K562 (cell line): ENCODE measurements around the gene SRP9. TPM values are rescaled to one million over a fixed set of nuclear protein-coding genes. Genes with fewer than 3 reads are reported as not detected.

Experiments used
- ARID1B ChIP-seq: fragments of 450-650 bp; IDR thresholded peaks from 2 replicates; pipeline ENCODE4 v1.6.1; 2016; ENCODE audit warnings: antibody characterized with exemption, mild to moderate bottlenecking, inconsistent platforms
- CHD7 ChIP-seq: fragments of 200-600 bp; sonication (generic); IDR thresholded peaks from one replicate; pipeline ENCODE4 v1.6.1; 2012; ENCODE audit warnings: mild to moderate bottlenecking, low read depth, low read length, inconsistent platforms
- CREB1 ChIP-seq, 2 experiments: sonication (generic) in 1 of 2; formaldehyde crosslinking in 1 of 2; IDR thresholded peaks; 2 replicates each; pipeline versions ENCODE4 v1.6.1 to v1.8.0; 2012 to 2022; ENCODE audit warnings: inconsistent platforms in 1 of 2, mild to moderate bottlenecking in 1 of 2, missing genetic modification reagents in 1 of 2, moderate library complexity in 1 of 2
- CTBP1 ChIP-seq: fragments of 450-650 bp; IDR thresholded peaks from 2 replicates; pipeline ENCODE4 v1.6.1; 2016; ENCODE audit warnings: borderline replicate concordance
- HIVEP1 ChIP-seq: fragments of 250-450 bp; sonication (Bioruptor Pico); IDR thresholded peaks from 2 replicates; pipeline ENCODE4 v1.4.0; 2020; ENCODE audit warnings: mild to moderate bottlenecking
- NR4A1 ChIP-seq, 2 experiments: fragments of 250-450 bp in 1 of 2; fragments of 450-650 bp in 1 of 2; sonication (Bioruptor Pico) in 1 of 2; IDR thresholded peaks; 2 replicates each; pipeline versions ENCODE4 v1.4.0 to v1.6.1; 2016 to 2020; ENCODE audit warnings: mild to moderate bottlenecking in 2 of 2, missing compliant biosample characterization in 1 of 2, missing genetic modification characterization in 1 of 2, moderate library complexity in 1 of 2
- PHF20 ChIP-seq: fragments of 450-650 bp; IDR thresholded peaks from 2 replicates; pipeline ENCODE4 v1.6.1; 2018; ENCODE audit not compliant: partially characterized antibody
- SIN3B ChIP-seq: fragments of 450-650 bp; IDR thresholded peaks from 2 replicates; pipeline ENCODE4 v1.6.1; 2017; ENCODE audit warnings: low read depth, mild to moderate bottlenecking, moderate library complexity
- TBP ChIP-seq: optimal IDR thresholded peaks from 2 replicates; pipeline ENCODE3; 2011; ENCODE audit warnings: low read depth, low read length, improper control_type of control experiment
- TGIF2 ChIP-seq: sonication (generic); formaldehyde crosslinking; IDR thresholded peaks from 2 replicates; pipeline ENCODE4 v1.8.1; 2022; ENCODE audit warnings: mild to moderate bottlenecking, missing genetic modification reagents, moderate library complexity
- YBX1 ChIP-seq: fragments of 450-650 bp; IDR thresholded peaks from 2 replicates; pipeline ENCODE4 v1.7.1; 2016; ENCODE audit warnings: mild to moderate bottlenecking
- ZNF699 ChIP-seq: fragments of 250-450 bp; sonication (Bioruptor Pico); IDR thresholded peaks from 2 replicates; pipeline ENCODE4 v1.8.0; 2021; ENCODE audit warnings: mild to moderate bottlenecking, moderate library complexity; ENCODE audit not compliant: insufficient replicate concordance
- ZSCAN32 ChIP-seq: fragments of 450-650 bp; formaldehyde crosslinking; IDR thresholded peaks from 2 replicates; pipeline ENCODE4 v1.4.0; 2020; ENCODE audit warnings: mild to moderate bottlenecking, moderate library complexity
- polyA plus RNA-seq, 8 experiments: library from polyadenylated mRNA; depleted of rRNA in 4 of 8; stranded (reverse) in 5 of 8; unstranded in 3 of 8; fragments of >200 nt; fragmentation: Nextera tagmentation in 2 of 8; fragmentation: Illumina TruSeq in 1 of 8; extraction: Ambion mirVana in 2 of 8; extraction: Trizol in 1 of 8; gene quantifications; 2 replicates each; pipeline versions ENCODE4 v1.2.1 to v1.2.3, GENCODE V29; 2011 to 2014; ENCODE audit warnings: inconsistent platforms in 1 of 8, missing spikeins in 1 of 8
- total RNA-seq, 7 experiments: library from RNA; depleted of rRNA in 6 of 7; stranded (reverse); fragments of >200 nt in 6 of 7; fragmentation: Illumina TruSeq in 2 of 7; extraction: Trizol in 2 of 7; gene quantifications; 2 replicates each; pipeline versions ENCODE4 v1.2.1 to v1.2.3, GENCODE V29; 2011 to 2021; ENCODE audit warnings: low replicate concordance in 1 of 7
- TF ChIP-seq, protein P1 (sequence below): sonication (generic); formaldehyde crosslinking; IDR thresholded peaks from 2 replicates; pipeline ENCODE4 v1.8.0; 2022; ENCODE audit warnings: missing genetic modification reagents, mild to moderate bottlenecking, moderate library complexity, borderline replicate concordance

The SRP9 gene
- total and polyA plus RNA-seq, 9 of the 15 experiments (the other 6 are each of a cell fraction or from before 2014, with no cell fraction given), result 273 to 1,892 (median 668) TPM

GRCh38 chr1:225768662-225769426 lies 8.8 kb upstream of the SRP9 start (continued):
- 0 out of 2 replicates have a peak, but pooled peaks have one; percentile 48 for TF ChIP-seq CTBP1
- TF ChIP-seq ARID1B, result peak; percentile 68
- no peak for TF ChIP-seq PHF20
- no peak for TF ChIP-seq ZNF699 (CRISPR knock-in tag)
- no peak for TF ChIP-seq CHD7
- peak; percentile 27 for TF ChIP-seq TBP
- TF ChIP-seq NR4A1 (CRISPR knock-in tag; IDR thresholded peaks at IDR 0.05), result no peak
- no peak for TF ChIP-seq NR4A1 (tag; IDR thresholded peaks at IDR 0.05)
- TF ChIP-seq YBX1, result no peak
- TF ChIP-seq ZSCAN32 (CRISPR knock-in tag), result no peak
- TF ChIP-seq SIN3B, result no peak
- no peak for TF ChIP-seq CREB1 (IDR thresholded peaks at IDR 0.05)
- no peak for TF ChIP-seq CREB1 (CRISPR knock-in tag; IDR thresholded peaks at IDR 0.05)
- no peak for TF ChIP-seq HIVEP1 (CRISPR knock-in tag)
- no peak for TF ChIP-seq TGIF2 (CRISPR knock-in tag)
- TF ChIP-seq, protein P1, sequence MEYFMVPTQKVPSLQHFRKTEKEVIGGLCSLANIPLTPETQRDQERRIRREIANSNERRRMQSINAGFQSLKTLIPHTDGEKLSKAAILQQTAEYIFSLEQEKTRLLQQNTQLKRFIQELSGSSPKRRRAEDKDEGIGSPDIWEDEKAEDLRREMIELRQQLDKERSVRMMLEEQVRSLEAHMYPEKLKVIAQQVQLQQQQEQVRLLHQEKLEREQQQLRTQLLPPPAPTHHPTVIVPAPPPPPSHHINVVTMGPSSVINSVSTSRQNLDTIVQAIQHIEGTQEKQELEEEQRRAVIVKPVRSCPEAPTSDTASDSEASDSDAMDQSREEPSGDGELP (CRISPR knock-in tag), result no peak
